Chondrocyte (in vitro differentiated cells): ENCODE results near the gene KRT82. TPM values are rescaled to one million over a fixed set of nuclear protein-coding genes. Genes with fewer than 3 reads are reported as not detected.
"Not testable (repeated sequence)": the region's sequence is repeated elsewhere in the genome, so short reads cannot be mapped to it uniquely, and the experiment has no call there.

Experiments
- DNase-seq: peaks from one replicate; pipeline ENCODE4 v3.0.0; 2021; ENCODE audit warnings: mixed read lengths, low spot score
- H3K27ac Mint-ChIP-seq: one replicate; pipeline ENCODE4 v1.8.0; 2021; ENCODE audit warnings: mild to moderate bottlenecking, moderate library complexity, mixed read lengths; ENCODE audit not compliant: unreplicated experiment
- H3K27me3 Mint-ChIP-seq: 2 replicates; pipeline ENCODE4 v1.8.0; 2021; ENCODE audit warnings: low read depth, mixed read lengths
- H3K36me3 Mint-ChIP-seq: 2 replicates; pipeline ENCODE4 v1.8.0; 2021; ENCODE audit warnings: low read depth, mixed read lengths
- H3K4me1 Mint-ChIP-seq: 2 replicates; pipeline ENCODE4 v1.8.0; 2021; ENCODE audit warnings: low read depth, mild to moderate bottlenecking, mixed read lengths
- H3K4me3 Mint-ChIP-seq: one replicate; pipeline ENCODE4 v1.8.0; 2021; ENCODE audit warnings: mild to moderate bottlenecking, moderate library complexity, mixed read lengths; ENCODE audit not compliant: unreplicated experiment
- H3K9me3 Mint-ChIP-seq: 2 replicates; pipeline ENCODE4 v1.8.0; 2021; ENCODE audit warnings: low read depth, mixed read lengths
- long read RNA-seq: library from polyadenylated mRNA; stranded (forward); transcript quantifications from one replicate; pipeline ENCODE4 v2.0.0, GENCODE V29; 2021
- total RNA-seq: library from RNA; stranded (reverse); gene quantifications from 3 replicates; pipeline ENCODE4 v1.2.1, GENCODE V29; 2021
- TF ChIP-seq, protein P1 (sequence below): fragments of 200-600 bp; sonication (generic); IDR thresholded peaks from 2 replicates; pipeline ENCODE4 v1.5.0; 2021; ENCODE audit warnings: antibody characterized with exemption, mild to moderate bottlenecking, moderate library complexity

KRT82 gene
- not detected in 3 replicates for total RNA-seq
- long read RNA-seq = 0 reads

DNA sequence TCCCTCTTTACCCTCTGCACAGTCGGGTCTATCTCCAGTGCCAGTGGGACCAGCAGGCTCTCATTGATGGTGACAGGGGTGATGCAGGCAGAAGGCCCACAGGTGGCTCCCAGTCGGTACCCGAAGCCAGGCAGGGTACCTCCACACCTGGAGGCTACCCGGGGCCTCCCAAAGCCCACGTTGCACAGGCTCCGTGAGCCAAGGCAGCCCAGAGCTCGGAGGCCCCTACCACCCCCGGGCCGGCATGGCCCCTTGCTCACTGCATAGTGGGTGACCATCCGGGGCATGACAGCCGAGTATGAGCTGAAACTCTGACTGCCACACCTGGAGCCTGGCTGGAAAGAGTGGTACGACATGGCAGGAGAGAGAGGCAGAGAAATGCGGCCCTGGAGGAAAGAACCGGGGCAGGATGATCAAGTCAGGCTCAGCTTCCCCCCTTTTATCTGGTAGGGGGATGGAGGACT, at the start of gene KRT82:
TSS of gene KRT82 (minus strand) at position 414 of the 464 bp plus-strand sequence. CDS start at position 356, 58 bp downstream.
- no peaks in the 10 kb centered on the region for H3K4me1 Mint-ChIP-seq
- TF ChIP-seq, protein P1, sequence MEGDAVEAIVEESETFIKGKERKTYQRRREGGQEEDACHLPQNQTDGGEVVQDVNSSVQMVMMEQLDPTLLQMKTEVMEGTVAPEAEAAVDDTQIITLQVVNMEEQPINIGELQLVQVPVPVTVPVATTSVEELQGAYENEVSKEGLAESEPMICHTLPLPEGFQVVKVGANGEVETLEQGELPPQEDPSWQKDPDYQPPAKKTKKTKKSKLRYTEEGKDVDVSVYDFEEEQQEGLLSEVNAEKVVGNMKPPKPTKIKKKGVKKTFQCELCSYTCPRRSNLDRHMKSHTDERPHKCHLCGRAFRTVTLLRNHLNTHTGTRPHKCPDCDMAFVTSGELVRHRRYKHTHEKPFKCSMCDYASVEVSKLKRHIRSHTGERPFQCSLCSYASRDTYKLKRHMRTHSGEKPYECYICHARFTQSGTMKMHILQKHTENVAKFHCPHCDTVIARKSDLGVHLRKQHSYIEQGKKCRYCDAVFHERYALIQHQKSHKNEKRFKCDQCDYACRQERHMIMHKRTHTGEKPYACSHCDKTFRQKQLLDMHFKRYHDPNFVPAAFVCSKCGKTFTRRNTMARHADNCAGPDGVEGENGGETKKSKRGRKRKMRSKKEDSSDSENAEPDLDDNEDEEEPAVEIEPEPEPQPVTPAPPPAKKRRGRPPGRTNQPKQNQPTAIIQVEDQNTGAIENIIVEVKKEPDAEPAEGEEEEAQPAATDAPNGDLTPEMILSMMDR = no peak
- no peak within 1 kb of the TSS for H3K27ac Mint-ChIP-seq
- peaks cover 28% of the 10 kb centered on the region for H3K27me3 Mint-ChIP-seq
- no peak within 1 kb of the TSS for H3K4me3 Mint-ChIP-seq
- DNase-seq = no peak
- H3K36me3 Mint-ChIP-seq = no peaks in the 10 kb centered on the region
- H3K9me3 Mint-ChIP-seq = no peaks in the 10 kb centered on the region

GRCh38 chr12:52455821-52456220, 49.7 kb upstream of the KRT82 start:
- H3K9me3 Mint-ChIP-seq = no peaks in the 10 kb centered on the region
- DNase-seq = no peak
- H3K27me3 Mint-ChIP-seq = peaks cover 59% of the 10 kb centered on the region
- peaks cover 1% of the 10 kb centered on the region for H3K36me3 Mint-ChIP-seq
- H3K4me3 Mint-ChIP-seq = no peak overlapping the region
- TF ChIP-seq, protein P1 = no peak
- no peak overlapping the region for H3K27ac Mint-ChIP-seq
- H3K4me1 Mint-ChIP-seq = no peaks in the 10 kb centered on the region

GRCh38 chr12:52454411-52455201, 48.5 kb upstream of the KRT82 start:
- Mint-ChIP-seq H3K27me3 (peaks cover 64% of the 10 kb centered on the region), H3K4me3 (no peak overlapping the region), H3K9me3 (no peaks in the 10 kb centered on the region), H3K4me1 (no peaks in the 10 kb centered on the region), H3K36me3 (peaks cover 1% of the 10 kb centered on the region), H3K27ac (no peak overlapping the region)
- no peak for DNase-seq
- TF ChIP-seq, protein P1 = no peak

GRCh38 chr12:52452101-52452500, 46.0 kb upstream of the KRT82 start, which contains the start of gene KRT6B:
Gene KRT6B (minus strand): TSS chr12:52452146. CDS start chr12:52452078, 68 bp downstream.
- Mint-ChIP-seq H3K27ac (no peak within 1 kb of the TSS), H3K9me3 (no peaks in the 10 kb centered on the region), H3K27me3 (peaks cover 69% of the 10 kb centered on the region), H3K36me3 (no peaks in the 10 kb centered on the region), H3K4me1 (no peaks in the 10 kb centered on the region), H3K4me3 (no peak within 1 kb of the TSS)
- DNase-seq = no peak
- TF ChIP-seq, protein P1 = no peak

DNA sequence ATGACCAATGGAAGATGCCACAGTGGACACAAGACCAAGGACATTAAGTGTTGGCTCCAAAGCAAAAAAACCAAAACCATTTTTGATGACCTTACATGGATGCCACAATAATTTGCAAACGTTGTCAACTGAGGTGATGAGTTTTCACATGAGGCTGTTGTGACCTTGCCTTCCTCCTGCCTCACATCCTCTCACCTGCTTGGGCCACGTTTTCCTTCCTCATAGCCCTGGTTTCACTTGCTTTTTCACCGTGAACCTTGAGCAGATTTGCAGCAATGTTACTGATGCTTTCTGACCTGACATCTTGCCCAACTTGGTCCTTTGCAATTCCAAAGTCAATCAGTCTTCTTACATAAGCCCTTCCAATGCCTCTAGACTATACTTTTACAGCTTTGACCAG, 42.1 kb upstream of the KRT82 start:
- Mint-ChIP-seq H3K36me3 (no peaks in the 10 kb centered on the region), H3K27ac (no peak overlapping the region), H3K4me1 (peaks cover 3% of the 10 kb centered on the region), H3K9me3 (no peaks in the 10 kb centered on the region), H3K4me3 (no peak overlapping the region), H3K27me3 (peaks cover 70% of the 10 kb centered on the region)
- TF ChIP-seq, protein P1 = no peak
- DNase-seq = no peak

DNA sequence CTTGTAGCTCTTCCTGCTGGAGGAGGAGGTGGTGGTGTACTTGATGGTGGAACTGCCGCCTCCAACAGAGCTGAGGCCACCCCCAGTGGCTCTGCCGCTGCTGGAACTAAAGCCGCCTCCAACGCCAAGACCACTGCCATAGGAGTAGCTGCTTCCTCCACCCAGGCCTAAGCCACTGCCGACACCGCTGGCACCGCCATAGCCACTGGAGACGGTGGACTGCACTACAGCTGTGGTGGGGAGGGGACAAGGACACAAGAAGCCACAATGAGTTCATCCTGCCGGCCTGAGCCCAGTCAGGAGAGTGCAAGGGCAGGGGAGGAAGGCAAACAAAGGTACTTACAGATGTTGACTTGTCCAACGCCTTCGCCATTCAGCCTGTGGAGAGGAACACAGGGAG, 41.1 kb upstream of the KRT82 start:
- not testable (repeated sequence) for DNase-seq, H3K36me3 Mint-ChIP-seq, H3K27ac Mint-ChIP-seq, H3K9me3 Mint-ChIP-seq, H3K4me3 Mint-ChIP-seq
- H3K27me3 Mint-ChIP-seq = peaks cover 65% of the 10 kb centered on the region
- peaks cover 14% of the 10 kb centered on the region for H3K4me1 Mint-ChIP-seq
